H1 (cell line): ENCODE results near the gene ELAVL1. TPM values are rescaled to one million over a fixed set of nuclear protein-coding genes. Genes with fewer than 3 reads are reported as not detected.

Experiments used
- CTCF ChIA-PET: fragments of 300-600 bp; sonication (Branson Sonifier 250); formaldehyde crosslinking; loops from one replicate; lab custom pipeline; 2021; ENCODE audit not compliant: partially characterized antibody; lab: Charles Lee
- POLR2A ChIA-PET: fragments of 300-600 bp; sonication (Branson Sonifier 250); formaldehyde crosslinking; loops from one replicate; lab custom pipeline; 2021; ENCODE audit warnings: inconsistent platforms; ENCODE audit not compliant: partially characterized antibody; lab: Charles Lee
- DNase-seq, 2 experiments: peaks; one replicate each; pipeline versions ENCODE4 v3.0.0 to v3.0.0-alpha.2; 2010 to 2022; ENCODE audit warnings: low spot score in 2 of 2, low read depth in 1 of 2, mixed read lengths in 1 of 2
- FAIRE-seq: peaks from 2 replicates; lab custom pipeline; 2011; peaks lifted over from hg19 to GRCh38; lab: Jason Lieb, UNC
- H2AFZ ChIP-seq: 2 replicates; pipeline ENCODE4 v1.8.1; 2012; ENCODE audit warnings: low read length, inconsistent platforms
- H2AK5ac ChIP-seq: 2 replicates; pipeline ENCODE4 v1.6.1; 2013; ENCODE audit warnings: low read depth, low read length
- H2BK120ac ChIP-seq: replicated peaks from 2 replicates; pipeline ENCODE3; 2013; ENCODE audit warnings: low read depth, low read length, inconsistent platforms
- H2BK12ac ChIP-seq: 2 replicates; pipeline ENCODE4 v1.6.1; 2013; ENCODE audit warnings: low read depth, low read length
- H2BK15ac ChIP-seq: 2 replicates; pipeline ENCODE4 v1.6.1; 2013; ENCODE audit warnings: low read length
- H2BK20ac ChIP-seq: 2 replicates; pipeline ENCODE4 v1.6.1; 2013; ENCODE audit warnings: low read length
- H2BK5ac ChIP-seq: 2 replicates; pipeline ENCODE4 v1.6.1; 2013; ENCODE audit warnings: low read depth, low read length
- H3K14ac ChIP-seq: 2 replicates; pipeline ENCODE4 v1.6.1; 2013; ENCODE audit warnings: inconsistent platforms; ENCODE audit not compliant: insufficient read length
- H3K18ac ChIP-seq: 2 replicates; pipeline ENCODE4 v1.6.1; 2013; ENCODE audit warnings: low read length; ENCODE audit errors: extremely low read depth
- H3K23ac ChIP-seq: 2 replicates; pipeline ENCODE4 v1.6.1; 2013; ENCODE audit warnings: inconsistent platforms; ENCODE audit not compliant: insufficient read length
- H3K23me2 ChIP-seq: 2 replicates; pipeline ENCODE4 v1.6.1; 2013; ENCODE audit warnings: low read depth, low read length
- H3K27ac ChIP-seq: 2 replicates; pipeline ENCODE4 v1.6.1; 2011; ENCODE audit warnings: low read depth, low read length, inconsistent platforms
- H3K27me3 ChIP-seq, 4 experiments: replicated peaks in 1 of 4; 1 replicate in 1 of 4; 2 replicates in 3 of 4; pipeline versions ENCODE4 v1.6.1 to v1.8.1; 2011 to 2013; ENCODE audit warnings: low read length in 3 of 4, mild to moderate bottlenecking in 3 of 4, inconsistent platforms in 2 of 4, mixed read lengths in 2 of 4, moderate library complexity in 1 of 4; ENCODE audit not compliant: control insufficient read depth in 3 of 4, insufficient read depth in 3 of 4; ENCODE audit errors: extremely low read depth in 1 of 4
- H3K36me3 ChIP-seq, 4 experiments: 2 replicates each; pipeline versions ENCODE4 v1.6.1 to v1.8.1; 2011 to 2013; ENCODE audit warnings: mild to moderate bottlenecking in 4 of 4, low read length in 3 of 4, moderate library complexity in 2 of 4, control low read depth in 1 of 4, inconsistent platforms in 1 of 4; ENCODE audit not compliant: insufficient read depth in 4 of 4, control insufficient read depth in 2 of 4
- H3K4ac ChIP-seq: replicated peaks from 2 replicates; pipeline ENCODE3; 2013; ENCODE audit warnings: low read length, low read depth, mixed read lengths, inconsistent platforms; ENCODE audit not compliant: insufficient read length
- H3K4me1 ChIP-seq, 4 experiments: replicated peaks in 1 of 4; 1 replicate in 1 of 4; 2 replicates in 3 of 4; pipeline versions ENCODE4 v1.6.1 to v1.8.1; 2011 to 2013; ENCODE audit warnings: low read length in 3 of 4, inconsistent platforms in 2 of 4, mixed read lengths in 1 of 4; ENCODE audit not compliant: insufficient read depth in 4 of 4, control insufficient read depth in 3 of 4
- H3K4me2 ChIP-seq, 2 experiments: 2 replicates each; pipeline versions ENCODE4 v1.6.1 to v1.8.1; 2011 to 2013; ENCODE audit warnings: low read depth in 2 of 2, low read length in 2 of 2, control low read depth in 1 of 2, inconsistent platforms in 1 of 2, mild to moderate bottlenecking in 1 of 2; ENCODE audit not compliant: insufficient read depth in 1 of 2
- H3K4me3 ChIP-seq, 4 experiments: fragments of 200-600, 300-600 bp in 1 of 4; sonication (generic), shearing (Covaris generic), sonication (Bioruptor Twin) in 1 of 4; 2 replicates each; pipeline versions ENCODE4 v1.5.1 to v1.8.1; 2011 to 2016; ENCODE audit warnings: low read length in 4 of 4, low read depth in 3 of 4, control low read depth in 2 of 4, inconsistent platforms in 2 of 4, mild to moderate bottlenecking in 2 of 4, mixed read lengths in 1 of 4, moderate library complexity in 1 of 4; ENCODE audit not compliant: insufficient read depth in 2 of 4; ENCODE audit errors: extremely low read depth in 1 of 4
- H3K56ac ChIP-seq: replicated peaks from 2 replicates; pipeline ENCODE3; 2013; ENCODE audit warnings: low read depth, mild to moderate bottlenecking, mixed read lengths, low read length, inconsistent platforms; ENCODE audit not compliant: insufficient read length
- H3K79me1 ChIP-seq: 2 replicates; pipeline ENCODE4 v1.6.1; 2013; ENCODE audit warnings: low read depth, low read length, control low read depth
- H3K79me2 ChIP-seq, 2 experiments: 2 replicates each; pipeline versions ENCODE4 v1.6.1 to v1.8.1; 2012 to 2013; ENCODE audit warnings: low read length in 2 of 2, mild to moderate bottlenecking in 2 of 2, inconsistent platforms in 1 of 2; ENCODE audit not compliant: insufficient read depth in 2 of 2, control insufficient read depth in 1 of 2
- H3K9ac ChIP-seq, 4 experiments: replicated peaks in 1 of 4; 1 replicate in 1 of 4; 2 replicates in 3 of 4; pipeline versions ENCODE4 v1.6.1 to v1.8.1; 2011 to 2013; ENCODE audit warnings: low read depth in 3 of 4, low read length in 3 of 4, control low read depth in 2 of 4, mild to moderate bottlenecking in 2 of 4, moderate library complexity in 2 of 4, inconsistent platforms in 1 of 4; ENCODE audit errors: extremely low read depth in 1 of 4
- H3K9me3 ChIP-seq, 2 experiments: 2 replicates each; pipeline versions ENCODE4 v1.6.1 to v1.8.1; 2012 to 2013; ENCODE audit warnings: mild to moderate bottlenecking in 2 of 2, moderate library complexity in 2 of 2, control low read depth in 1 of 2, inconsistent platforms in 1 of 2, low read depth in 1 of 2, low read length in 1 of 2, mixed read lengths in 1 of 2; ENCODE audit not compliant: insufficient read depth in 2 of 2
- H4K20me1 ChIP-seq, 2 experiments: replicated peaks in 1 of 2; 2 replicates each; pipeline versions ENCODE3 to v1.8.1; 2011 to 2013; ENCODE audit warnings: inconsistent platforms in 2 of 2, low read length in 2 of 2, mild to moderate bottlenecking in 1 of 2; ENCODE audit not compliant: insufficient read depth in 2 of 2, control insufficient read depth in 1 of 2
- H4K5ac ChIP-seq: 2 replicates; pipeline ENCODE4 v1.6.1; 2013; ENCODE audit warnings: low read length, low read depth, mixed read lengths, inconsistent platforms; ENCODE audit not compliant: insufficient read length
- H4K8ac ChIP-seq: 2 replicates; pipeline ENCODE4 v1.8.0; 2013; ENCODE audit warnings: mild to moderate bottlenecking, moderate library complexity, low read length, inconsistent platforms; ENCODE audit not compliant: insufficient read depth; ENCODE audit errors: extremely low read depth
- H4K91ac ChIP-seq: replicated peaks from 2 replicates; pipeline ENCODE3; 2013; ENCODE audit warnings: low read length, mixed read lengths, inconsistent platforms; ENCODE audit not compliant: insufficient read length
- WGBS, 2 experiments: shearing (Covaris generic) in 1 of 2; methylation state at CpG; one replicate each; pipeline versions ENCODE4 v1.1.6 to v1.1.7; 2013 to 2015; ENCODE audit warnings: low lambda C conversion rate in 2 of 2, mixed read lengths in 2 of 2, inconsistent platforms in 1 of 2, low coverage in 1 of 2, missing lambda C conversion rate in 1 of 2; ENCODE audit not compliant: insufficient replicate concordance in 2 of 2, insufficient coverage in 1 of 2, insufficient read length in 1 of 2; ENCODE audit errors: extremely low coverage in 1 of 2, missing lambda C conversion rate in 1 of 2; 5-methylcytosine and 5-hydroxymethylcytosine counted together
- polyA plus RNA-seq, 7 experiments: library from polyadenylated mRNA; depleted of rRNA in 3 of 7; stranded (reverse) in 5 of 7; unstranded in 2 of 7; fragments of >200 nt in 5 of 7; fragments of 200-250 nt in 2 of 7; gene quantifications; 1 replicate in 5 of 7; 2 replicates in 1 of 7; 4 replicates in 1 of 7; pipeline versions ENCODE4 v1.2.1 to v1.2.3, GENCODE V29; 2011 to 2013; ENCODE audit warnings: missing spikeins in 2 of 7, mixed read lengths in 2 of 7
- total RNA-seq: library from RNA; stranded (reverse); fragmentation: NEBNext Ultra II Directional; extraction: Animal tissue kit (Norgen Biotek cat#: 25700); gene quantifications from 2 replicates; pipeline ENCODE4 v1.2.1, GENCODE V29; 2021
- TF ChIP-seq, protein P1 (sequence below), 3 experiments: IDR thresholded peaks; 1 replicate in 2 of 3; 2 replicates in 1 of 3; pipeline versions ENCODE4 v1.5.1 to v1.6.1; 2011; ENCODE audit warnings: low read length in 3 of 3, mild to moderate bottlenecking in 3 of 3, inconsistent platforms in 2 of 3, low read depth in 1 of 3, moderate library complexity in 1 of 3; ENCODE audit not compliant: insufficient read depth in 1 of 3; ENCODE audit errors: control extremely low read depth in 1 of 3

ELAVL1 gene
- total and polyA plus RNA-seq, 2 of the 8 experiments (the other 6 are each of a cell fraction or from before 2014, with no cell fraction given) = 56.7 to 163 TPM

DNA sequence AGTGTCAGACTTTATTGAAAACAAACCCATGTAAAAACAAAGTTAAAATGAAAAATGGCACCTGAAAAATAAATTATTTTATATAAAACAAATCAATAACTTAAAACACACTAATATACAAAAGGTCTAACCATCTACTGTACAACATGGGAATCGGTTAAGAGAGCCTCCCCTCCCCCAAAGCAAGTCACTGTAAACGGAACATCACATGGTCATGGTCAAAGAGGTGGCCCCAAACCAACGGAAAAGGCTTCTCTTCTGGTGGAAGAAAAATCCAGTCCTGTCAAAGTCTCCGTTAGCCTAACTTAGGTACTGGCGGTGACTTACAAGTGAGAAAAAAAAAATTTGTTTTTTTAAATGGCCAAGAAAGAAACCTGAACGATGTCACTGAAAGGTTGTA is 46.2 kb downstream of the ELAVL1 start:
- no peak overlapping the region for H3K4me3 ChIP-seq
- H2BK15ac ChIP-seq = no peak overlapping the region
- no peak overlapping the region for H4K8ac ChIP-seq
- no peak overlapping the region for H4K91ac ChIP-seq
- H3K9ac ChIP-seq = no peak overlapping the region
- H3K4ac ChIP-seq = no peak overlapping the region
- H3K18ac ChIP-seq = no peak overlapping the region
- H3K27ac ChIP-seq = no peak overlapping the region
- TF ChIP-seq, protein P1, sequence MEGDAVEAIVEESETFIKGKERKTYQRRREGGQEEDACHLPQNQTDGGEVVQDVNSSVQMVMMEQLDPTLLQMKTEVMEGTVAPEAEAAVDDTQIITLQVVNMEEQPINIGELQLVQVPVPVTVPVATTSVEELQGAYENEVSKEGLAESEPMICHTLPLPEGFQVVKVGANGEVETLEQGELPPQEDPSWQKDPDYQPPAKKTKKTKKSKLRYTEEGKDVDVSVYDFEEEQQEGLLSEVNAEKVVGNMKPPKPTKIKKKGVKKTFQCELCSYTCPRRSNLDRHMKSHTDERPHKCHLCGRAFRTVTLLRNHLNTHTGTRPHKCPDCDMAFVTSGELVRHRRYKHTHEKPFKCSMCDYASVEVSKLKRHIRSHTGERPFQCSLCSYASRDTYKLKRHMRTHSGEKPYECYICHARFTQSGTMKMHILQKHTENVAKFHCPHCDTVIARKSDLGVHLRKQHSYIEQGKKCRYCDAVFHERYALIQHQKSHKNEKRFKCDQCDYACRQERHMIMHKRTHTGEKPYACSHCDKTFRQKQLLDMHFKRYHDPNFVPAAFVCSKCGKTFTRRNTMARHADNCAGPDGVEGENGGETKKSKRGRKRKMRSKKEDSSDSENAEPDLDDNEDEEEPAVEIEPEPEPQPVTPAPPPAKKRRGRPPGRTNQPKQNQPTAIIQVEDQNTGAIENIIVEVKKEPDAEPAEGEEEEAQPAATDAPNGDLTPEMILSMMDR (IDR thresholded peaks at IDR 0.05; ENCODE audit: control extremely low read depth in 1 of 3, insufficient read depth in 1 of 3, low read depth in 1 of 3, low read length in 3 of 3) = no peak
- H3K9me3 ChIP-seq = no peaks in the 10 kb centered on the region
- H2BK20ac ChIP-seq = no peak overlapping the region
- no peak overlapping the region for H2BK12ac ChIP-seq
- H2BK5ac ChIP-seq = no peak overlapping the region
- ChIA-PET POLR2A (interaction anchor here (1.5 to 4.5 kb wide), 3 partner anchors 10 to 15 kb away, joined by 3 to 23 read pairs (median 8); partner anchors contain the start of gene TIMM44), CTCF (interaction anchor here (1.8 to 2.9 kb wide), 2 partner anchors 12 to 16 kb away, joined by 5 to 12 read pairs; partner anchors contain the start of gene TIMM44)
- H3K4me2 ChIP-seq = no peak overlapping the region
- no peak overlapping the region for H3K23ac ChIP-seq
- H3K36me3 ChIP-seq = peaks cover 16 to 34% (median 26%) of the 10 kb centered on the region in 4 experiments
- DNase-seq (no peak), FAIRE-seq (no peak)
- no peak overlapping the region for H3K56ac ChIP-seq
- H2BK120ac ChIP-seq = no peak overlapping the region
- no peak overlapping the region for H2AFZ ChIP-seq
- H4K5ac ChIP-seq = no peak overlapping the region
- no peaks in the 10 kb centered on the region for H3K4me1 ChIP-seq
- H2AK5ac ChIP-seq = no peak overlapping the region
- H4K20me1 ChIP-seq = peaks cover 3 to 5% of the 10 kb centered on the region in 2 experiments
- H3K79me2 ChIP-seq = no peaks in the 10 kb centered on the region
- H3K14ac ChIP-seq = no peak overlapping the region
- H3K79me1 ChIP-seq = no peaks in the 10 kb centered on the region; the same call in 1 of the 2 replicates
- H3K23me2 ChIP-seq = no peaks in the 10 kb centered on the region
- no peaks in the 10 kb centered on the region; a peak in 1 of 7 replicates for H3K27me3 ChIP-seq
- WGBS, 2 experiments = 92% methylated on average over 6 of the region's 6 CpGs; no CpG with 5 or more reads in 1 of the 2 experiments
